NAMALWA (cell line): ENCODE results near the gene MAP1B.
"Not testable (repeated sequence)": the region's sequence is repeated elsewhere in the genome, so short reads cannot be mapped to it uniquely, and the experiment has no call there.

Source experiments
- DNase-seq: peaks from one replicate; pipeline ENCODE4 v3.0.0-alpha.2; 2015; ENCODE audit warnings: low spot score

MAP1B gene

GRCh38 chr5:72161951-72162350 lies 54.7 kb downstream of the MAP1B start:
- no peak for DNase-seq

GRCh38 chr5:72163349-72163983 lies 56.2 kb downstream of the MAP1B start:
- DNase-seq, result no peak

- DNase-seq, result no peak
These were observed 59.0 kb downstream of the MAP1B start for GRCh38 chr5:72166070-72166979.

- DNase-seq, result no peak
These were observed 60.0 kb downstream of the MAP1B start for GRCh38 chr5:72167257-72167656.

GRCh38 chr5:72167804-72168203 lies 60.5 kb downstream of the MAP1B start:
- no peak for DNase-seq

- no peak for DNase-seq
These were observed 62.8 kb downstream of the MAP1B start for GRCh38 chr5:72170101-72170500.

GRCh38 chr5:72171181-72171580 lies 63.9 kb downstream of the MAP1B start:
- DNase-seq, result not testable (repeated sequence)

GRCh38 chr5:72171667-72172066 lies 64.4 kb downstream of the MAP1B start:
- no peak for DNase-seq

GRCh38 chr5:72172786-72173185 lies 65.5 kb downstream of the MAP1B start:
- DNase-seq, result no peak

- no peak for DNase-seq
These were observed 70.3 kb downstream of the MAP1B start for GRCh38 chr5:72177538-72177937.

GRCh38 chr5:72179028-72179815 lies 71.9 kb downstream of the MAP1B start:
- DNase-seq, result no peak

GRCh38 chr5:72179816-72180440 lies 72.7 kb downstream of the MAP1B start:
- DNase-seq, result no peak

- no peak for DNase-seq
These were observed 73.7 kb downstream of the MAP1B start for GRCh38 chr5:72180925-72181324.

GRCh38 chr5:72182686-72183085 lies 75.4 kb downstream of the MAP1B start:
- no peak for DNase-seq

- DNase-seq, result no peak
These were observed 75.8 kb downstream of the MAP1B start for GRCh38 chr5:72183101-72183520.

GRCh38 chr5:72184408-72184807 lies 77.1 kb downstream of the MAP1B start:
- DNase-seq, result no peak

GRCh38 chr5:72185496-72186329 lies 78.4 kb downstream of the MAP1B start:
- DNase-seq, result no peak

GRCh38 chr5:72187388-72188075 lies 80.3 kb downstream of the MAP1B start:
- no peak for DNase-seq

- no peak for DNase-seq
These were observed 80.9 kb downstream of the MAP1B start for GRCh38 chr5:72188166-72188565.

- no peak for DNase-seq
These were observed 81.9 kb downstream of the MAP1B start for GRCh38 chr5:72189146-72189545.

- no peak for DNase-seq
These were observed 84.1 kb downstream of the MAP1B start for GRCh38 chr5:72191404-72191803.
